CD4-positive, alpha-beta T cell treated with Interleukin-6 for 4 hours (primary cell): Measurements from ENCODE around the gene TNFAIP2.

Experiments
- DNase-seq: peaks from one replicate; pipeline ENCODE4 v3.0.0-alpha.2; 2020; ENCODE audit warnings: mixed read lengths

Gene TNFAIP2, protein sequence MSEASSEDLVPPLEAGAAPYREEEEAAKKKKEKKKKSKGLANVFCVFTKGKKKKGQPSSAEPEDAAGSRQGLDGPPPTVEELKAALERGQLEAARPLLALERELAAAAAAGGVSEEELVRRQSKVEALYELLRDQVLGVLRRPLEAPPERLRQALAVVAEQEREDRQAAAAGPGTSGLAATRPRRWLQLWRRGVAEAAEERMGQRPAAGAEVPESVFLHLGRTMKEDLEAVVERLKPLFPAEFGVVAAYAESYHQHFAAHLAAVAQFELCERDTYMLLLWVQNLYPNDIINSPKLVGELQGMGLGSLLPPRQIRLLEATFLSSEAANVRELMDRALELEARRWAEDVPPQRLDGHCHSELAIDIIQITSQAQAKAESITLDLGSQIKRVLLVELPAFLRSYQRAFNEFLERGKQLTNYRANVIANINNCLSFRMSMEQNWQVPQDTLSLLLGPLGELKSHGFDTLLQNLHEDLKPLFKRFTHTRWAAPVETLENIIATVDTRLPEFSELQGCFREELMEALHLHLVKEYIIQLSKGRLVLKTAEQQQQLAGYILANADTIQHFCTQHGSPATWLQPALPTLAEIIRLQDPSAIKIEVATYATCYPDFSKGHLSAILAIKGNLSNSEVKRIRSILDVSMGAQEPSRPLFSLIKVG

DNA sequence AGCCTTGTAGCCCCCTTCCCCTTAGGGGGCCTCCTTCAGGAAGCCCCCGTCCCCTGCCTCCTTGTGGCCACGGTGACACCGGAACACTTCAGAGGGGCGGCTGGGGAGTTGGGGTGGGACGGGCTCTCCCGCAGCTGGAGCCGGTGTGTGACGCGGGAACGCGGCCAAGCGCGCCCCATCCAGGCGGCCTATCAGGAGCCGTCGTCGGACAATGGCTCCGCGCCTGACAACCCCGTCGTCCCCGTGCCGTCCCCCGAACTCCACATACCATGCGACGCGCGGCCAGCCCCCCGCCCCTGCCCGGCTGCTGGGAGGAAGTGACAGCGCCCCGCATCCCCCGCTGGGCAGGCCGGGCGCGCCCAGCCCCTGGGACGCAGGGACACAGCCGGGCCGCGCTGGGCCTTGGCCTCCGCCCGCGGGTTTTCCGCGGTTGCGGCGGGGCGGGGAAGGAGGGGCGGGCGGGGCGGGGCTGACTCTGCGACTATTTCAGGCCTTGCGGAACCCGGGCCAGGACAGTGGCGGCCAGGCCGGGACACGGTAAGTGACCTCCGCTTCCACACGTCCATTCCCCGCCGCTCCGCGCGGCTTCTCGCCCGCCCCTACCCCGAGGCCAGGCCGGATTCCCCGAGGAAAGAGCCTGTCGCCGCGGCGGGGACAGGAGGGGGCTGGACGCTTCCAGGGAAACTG, at the start of gene TNFAIP2:
Gene TNFAIP2 (plus strand): TSS at position 515 of the 687 bp plus-strand sequence. CDS start 2,997 bp downstream, outside the sequence.
- DNase-seq = no peak

DNA sequence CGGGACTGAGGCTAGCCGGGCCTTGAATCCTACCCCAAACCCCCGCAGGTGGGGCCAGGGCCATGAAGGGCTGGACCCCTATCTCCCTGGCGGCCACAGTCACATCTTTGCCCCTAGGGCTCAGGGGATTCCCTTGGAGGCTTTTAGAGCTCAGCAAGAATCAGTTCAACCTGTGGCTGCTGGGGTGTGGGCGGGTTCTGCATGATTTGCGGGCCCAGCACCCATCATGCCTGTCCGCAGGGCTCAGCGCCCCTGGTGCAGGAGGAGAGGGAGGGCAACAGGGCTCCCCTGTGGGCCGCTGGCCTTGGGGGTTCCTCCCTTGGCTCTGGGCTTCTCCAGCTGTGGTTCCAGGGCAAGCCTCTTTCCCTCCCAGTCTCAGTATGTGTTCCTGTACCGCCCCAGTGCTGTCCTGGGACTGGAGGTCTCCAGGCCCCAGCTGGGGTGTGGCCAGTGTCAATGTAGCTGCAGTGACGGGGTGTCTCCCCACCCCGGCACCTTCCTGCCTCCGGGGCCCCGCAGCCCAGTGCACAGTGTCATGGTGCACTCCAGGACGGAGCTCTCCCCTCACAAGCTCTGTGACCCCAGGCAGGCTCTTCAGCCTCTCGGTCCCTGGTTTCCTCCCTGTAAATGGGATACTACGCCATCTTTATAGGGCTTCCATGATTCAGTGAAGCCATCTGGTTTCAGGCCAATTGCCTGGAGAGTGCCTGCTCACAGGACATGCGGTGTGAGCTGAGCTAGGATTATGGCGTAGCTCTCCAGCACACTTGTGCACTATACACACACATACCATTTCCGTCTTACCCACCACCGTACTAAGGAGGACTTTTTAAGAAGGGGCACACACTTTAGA, 49.2 kb upstream of the TNFAIP2 start:
- DNase-seq = no peak

DNA sequence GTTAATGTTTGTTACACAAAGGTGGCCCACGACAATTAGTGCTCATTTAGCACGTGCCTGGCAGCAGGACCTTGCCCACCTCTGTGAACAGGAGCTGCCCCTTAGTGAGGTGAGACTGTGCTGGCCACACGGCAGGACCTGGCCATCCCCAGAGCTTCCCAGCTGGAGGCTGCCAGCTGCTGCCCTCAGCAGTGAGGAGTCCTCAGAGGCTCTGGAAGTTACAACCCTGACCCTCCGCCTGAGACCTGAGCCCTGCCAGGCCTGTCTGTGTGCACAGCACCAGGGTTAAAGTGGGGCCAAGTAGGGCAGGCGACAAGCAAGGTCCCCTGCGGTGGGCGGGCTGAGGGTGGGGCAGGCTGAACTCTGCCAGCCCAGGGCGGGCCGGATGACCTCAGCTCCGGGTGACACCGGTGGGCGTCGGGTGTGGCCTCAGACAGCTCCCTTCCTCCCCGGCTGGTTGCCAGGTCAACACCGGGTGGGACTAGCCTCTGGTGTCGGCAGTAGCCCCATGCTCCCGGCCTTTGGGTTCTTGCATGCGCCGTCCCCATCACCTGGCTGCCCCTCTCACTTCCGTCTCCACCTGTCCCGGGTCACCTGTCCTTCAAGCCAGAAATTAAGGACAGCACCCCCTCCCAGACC, 48.4 kb upstream of the TNFAIP2 start:
- DNase-seq = no peak

DNA sequence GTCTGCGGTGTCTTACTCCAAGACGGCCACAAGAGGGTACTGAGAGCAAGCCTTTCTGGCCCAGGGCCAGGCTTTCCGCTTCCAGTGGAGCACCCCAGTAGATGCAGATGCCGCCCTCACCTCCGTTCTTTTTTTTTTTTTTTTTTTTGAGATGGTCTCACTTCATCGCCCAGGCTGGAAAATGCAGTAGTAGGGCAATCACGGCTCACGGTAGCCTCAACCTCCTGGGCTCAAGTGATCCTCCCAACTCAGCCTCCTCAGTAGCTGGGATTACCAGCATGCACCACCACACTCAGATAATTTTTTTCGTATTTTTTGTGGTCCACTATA, 44.9 kb upstream of the TNFAIP2 start:
- DNase-seq = peak; percentile 83

DNA sequence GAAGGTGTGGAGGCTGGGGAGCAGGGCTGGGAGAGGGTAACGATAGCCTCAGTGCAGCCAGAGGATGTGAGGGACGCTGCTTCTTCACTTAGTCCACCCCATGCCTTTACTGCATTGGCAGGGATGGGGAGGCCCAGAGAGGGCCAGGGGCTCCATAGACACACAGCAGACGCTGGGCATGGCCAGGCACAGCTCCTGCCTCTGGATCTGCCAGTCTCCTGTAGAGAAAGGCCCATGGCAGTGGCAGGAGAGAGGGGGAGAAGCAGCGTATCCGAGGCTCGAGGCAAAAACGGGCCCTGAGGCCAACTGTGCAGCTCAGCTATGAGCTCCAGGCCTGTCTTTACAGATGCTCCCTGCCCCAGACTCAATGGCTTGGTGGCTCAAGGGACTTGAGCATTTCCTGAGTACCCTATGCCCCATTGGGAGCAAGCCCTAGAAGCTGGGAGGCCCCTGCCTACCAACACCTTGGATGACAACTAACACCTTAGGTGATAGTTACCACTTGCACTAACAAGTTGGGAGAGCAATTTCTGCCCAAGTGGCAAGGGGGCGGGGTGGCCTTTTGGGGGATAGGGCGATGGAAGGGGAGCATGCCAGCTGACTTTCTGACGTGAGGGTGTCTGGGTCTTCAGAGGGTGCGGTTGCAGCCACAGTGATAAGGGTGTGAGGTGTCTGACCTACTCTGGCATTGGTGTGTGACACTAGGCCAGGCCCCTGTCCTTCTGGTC, 44.2 kb upstream of the TNFAIP2 start:
- no peak for DNase-seq

DNA sequence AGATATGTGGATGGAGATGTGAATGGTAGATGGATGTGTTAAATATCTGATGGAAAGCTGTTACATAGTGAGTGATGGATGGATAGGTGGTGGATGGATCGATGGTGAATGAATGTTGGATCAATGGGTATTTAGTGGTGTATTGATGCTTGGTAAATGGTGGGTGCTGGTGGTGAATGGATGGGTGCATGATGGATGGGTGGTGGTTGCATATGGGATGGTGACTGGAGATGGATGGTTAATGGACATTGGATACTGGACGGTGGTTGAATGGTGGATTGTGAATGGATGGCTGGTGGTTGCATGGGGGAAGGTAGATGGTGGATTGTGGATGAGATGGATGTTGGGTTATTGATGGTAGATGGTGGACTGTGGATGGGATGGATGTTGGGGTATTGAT, 41.3 kb upstream of the TNFAIP2 start:
- DNase-seq = no peak

DNA sequence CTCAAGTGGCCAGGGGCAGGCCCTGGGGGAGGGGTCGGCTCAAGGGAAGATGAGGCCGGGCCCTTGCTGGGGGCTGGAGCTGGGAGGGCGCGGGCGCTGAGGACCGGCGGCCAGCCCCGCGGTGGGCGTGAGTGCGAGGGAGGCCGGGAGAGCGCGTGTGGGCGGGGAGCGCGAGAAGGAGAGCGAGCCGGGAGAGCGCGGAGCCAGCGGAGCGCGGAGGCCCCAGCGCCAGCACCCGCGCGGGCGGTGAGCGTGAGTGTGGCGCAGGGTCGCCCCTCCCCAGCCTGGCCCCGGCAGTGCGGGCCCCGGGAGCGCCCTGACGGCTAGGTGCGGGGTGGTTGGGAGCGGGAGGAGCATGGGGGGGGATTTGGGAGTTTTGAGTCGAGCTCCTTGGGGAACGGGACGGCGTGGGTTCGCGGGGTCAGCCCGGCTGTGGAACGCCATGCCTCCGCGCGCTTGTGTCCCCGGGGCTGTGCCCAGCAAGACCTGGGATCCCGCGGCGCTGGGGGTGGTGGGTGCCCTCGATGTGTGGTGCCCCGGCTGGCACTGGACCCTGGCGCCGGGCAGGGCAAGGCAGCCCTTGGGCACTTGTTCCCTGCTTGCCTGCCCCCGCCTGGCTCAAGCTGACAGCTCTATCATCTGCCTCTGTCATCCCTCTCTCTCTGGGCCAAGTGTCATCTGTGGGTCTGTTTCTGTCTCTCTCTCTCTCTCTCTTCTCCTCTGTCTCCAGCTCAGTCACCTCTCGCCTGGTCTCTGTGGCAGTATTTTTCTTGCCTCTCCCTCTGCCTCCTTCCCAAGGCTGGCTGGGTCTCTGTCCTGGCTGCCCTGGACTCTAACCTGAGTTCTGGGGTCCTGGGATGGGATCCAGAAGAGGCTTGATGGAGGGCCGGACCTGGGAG, 39.0 kb upstream of the TNFAIP2 start, which contains the start of gene LBHD2:
Gene LBHD2 (plus strand): TSS at position 190 of the 899 bp plus-strand sequence. CDS start 1,803 bp downstream, outside the sequence.
- no peak for DNase-seq

DNA sequence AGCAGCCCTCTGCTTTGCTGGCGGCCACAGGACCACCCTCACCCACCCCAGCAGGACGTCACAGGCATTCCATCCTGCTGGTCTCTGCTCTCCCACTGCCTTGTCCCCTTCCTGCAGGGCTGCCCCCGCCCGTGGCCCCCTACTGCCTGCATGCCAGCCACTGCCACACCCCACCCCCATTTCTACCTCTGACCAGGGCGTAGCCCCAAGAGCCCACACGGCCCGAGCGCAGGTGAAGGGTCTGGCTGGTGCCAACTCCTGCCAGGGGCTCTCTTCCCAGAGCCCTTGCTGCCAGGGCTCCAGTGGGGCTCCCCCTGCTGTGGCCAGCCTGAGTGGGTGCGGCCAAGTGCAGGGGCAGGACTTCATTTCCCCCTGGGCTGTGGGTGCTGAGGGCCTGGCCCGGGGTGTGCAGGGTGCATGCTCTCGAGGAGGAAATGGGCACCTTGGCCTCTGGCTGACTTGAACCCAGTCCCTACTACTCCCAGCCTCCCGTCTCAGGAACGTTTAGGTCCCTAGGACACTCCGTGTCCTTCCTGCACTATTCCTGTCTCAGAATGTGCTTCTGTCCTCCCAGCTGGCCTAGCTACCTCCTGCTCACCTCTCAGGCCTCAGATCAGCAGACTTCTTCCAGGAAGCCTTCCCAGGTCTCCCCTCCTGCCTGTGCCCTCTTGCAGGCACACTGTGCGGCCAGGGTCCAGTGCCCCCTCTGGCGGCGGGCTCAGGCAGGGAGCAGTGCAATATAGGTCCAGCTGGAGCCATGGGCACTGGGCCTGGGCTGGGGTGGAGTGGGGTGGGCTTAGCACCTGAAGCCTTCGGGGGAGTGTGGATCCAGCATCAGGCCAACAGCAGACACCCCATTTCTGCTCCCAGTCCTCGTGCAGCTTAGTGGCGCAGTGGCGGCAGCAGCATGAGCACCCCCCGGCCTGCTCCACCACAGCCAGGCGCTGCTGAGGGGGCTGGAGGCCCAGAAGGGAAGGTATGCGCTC, 37.9 kb upstream of the TNFAIP2 start:
- DNase-seq = no peak

DNA sequence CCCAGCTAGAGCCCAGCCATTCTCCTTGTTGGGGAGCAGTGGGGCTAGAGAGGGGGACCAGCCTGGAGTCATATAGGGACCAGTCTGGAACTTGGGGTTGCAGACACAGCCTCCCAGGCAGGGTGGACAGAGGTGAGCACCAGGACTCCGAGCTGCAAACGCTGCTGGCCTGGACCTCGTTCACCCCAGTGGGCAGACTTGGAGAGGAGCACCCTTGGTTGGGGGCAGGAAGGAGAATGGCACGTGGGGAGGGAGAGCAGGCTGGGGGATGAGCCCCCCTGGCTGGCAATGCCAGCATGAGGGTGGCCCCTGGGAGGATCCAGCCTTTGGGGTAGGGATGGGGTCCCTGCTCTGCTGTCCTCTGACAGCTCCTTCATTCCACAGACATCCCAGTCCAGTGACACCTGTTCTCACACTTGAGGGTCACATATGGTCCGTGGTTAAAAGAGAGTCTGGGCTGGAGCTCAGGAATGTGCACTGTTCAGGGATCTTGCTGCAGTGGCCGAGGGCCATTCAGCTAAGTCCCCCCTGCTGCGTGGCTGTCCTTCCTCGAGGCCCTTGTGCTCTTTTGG, 36.4 kb upstream of the TNFAIP2 start:
- no peak for DNase-seq

DNA sequence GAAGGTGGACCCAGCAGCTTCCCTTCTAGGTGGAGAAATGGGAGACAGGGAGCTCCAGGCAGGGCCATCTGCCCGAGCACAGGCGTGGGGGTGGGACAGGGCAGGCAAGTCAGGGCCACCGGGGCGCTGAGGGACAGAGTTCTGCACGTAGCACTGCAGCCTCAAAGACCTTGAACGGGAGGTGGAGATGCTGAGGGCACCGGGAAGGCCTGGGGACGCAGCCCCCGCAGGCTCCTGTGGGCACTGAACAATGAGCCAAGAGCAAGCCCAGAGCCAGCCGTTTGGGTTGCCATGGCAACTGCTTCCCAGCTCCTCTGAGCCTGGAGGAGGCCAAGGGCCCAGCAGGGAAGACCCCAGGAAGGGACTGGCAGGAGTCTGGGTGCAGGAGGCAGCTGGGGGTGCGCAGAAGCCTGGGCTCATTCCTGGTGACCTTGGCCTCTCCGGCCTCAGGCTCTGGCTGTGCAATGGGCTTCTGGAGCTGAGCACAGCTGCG, 35.9 kb upstream of the TNFAIP2 start:
- DNase-seq = no peak

DNA sequence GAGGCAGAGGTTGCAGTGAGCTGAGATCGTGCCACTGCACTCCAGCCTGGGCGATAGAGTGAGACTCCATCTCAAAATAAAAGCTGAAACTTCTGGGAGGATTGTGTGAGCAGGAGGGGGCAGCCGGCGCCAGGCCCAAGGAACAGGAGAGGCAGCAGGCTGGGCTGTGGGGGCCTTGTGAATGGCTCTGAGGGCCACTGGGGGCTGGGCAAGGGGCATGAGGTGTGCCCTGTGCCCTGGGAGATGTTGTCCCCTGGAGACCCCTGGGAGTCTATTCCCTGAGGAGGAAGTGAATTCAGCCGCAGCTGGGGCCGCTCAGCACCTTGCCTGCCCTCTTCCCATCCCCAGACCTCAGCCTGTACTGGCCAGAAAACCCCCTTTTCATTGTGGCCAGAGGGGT, 34.3 kb upstream of the TNFAIP2 start:
- DNase-seq = no peak

DNA sequence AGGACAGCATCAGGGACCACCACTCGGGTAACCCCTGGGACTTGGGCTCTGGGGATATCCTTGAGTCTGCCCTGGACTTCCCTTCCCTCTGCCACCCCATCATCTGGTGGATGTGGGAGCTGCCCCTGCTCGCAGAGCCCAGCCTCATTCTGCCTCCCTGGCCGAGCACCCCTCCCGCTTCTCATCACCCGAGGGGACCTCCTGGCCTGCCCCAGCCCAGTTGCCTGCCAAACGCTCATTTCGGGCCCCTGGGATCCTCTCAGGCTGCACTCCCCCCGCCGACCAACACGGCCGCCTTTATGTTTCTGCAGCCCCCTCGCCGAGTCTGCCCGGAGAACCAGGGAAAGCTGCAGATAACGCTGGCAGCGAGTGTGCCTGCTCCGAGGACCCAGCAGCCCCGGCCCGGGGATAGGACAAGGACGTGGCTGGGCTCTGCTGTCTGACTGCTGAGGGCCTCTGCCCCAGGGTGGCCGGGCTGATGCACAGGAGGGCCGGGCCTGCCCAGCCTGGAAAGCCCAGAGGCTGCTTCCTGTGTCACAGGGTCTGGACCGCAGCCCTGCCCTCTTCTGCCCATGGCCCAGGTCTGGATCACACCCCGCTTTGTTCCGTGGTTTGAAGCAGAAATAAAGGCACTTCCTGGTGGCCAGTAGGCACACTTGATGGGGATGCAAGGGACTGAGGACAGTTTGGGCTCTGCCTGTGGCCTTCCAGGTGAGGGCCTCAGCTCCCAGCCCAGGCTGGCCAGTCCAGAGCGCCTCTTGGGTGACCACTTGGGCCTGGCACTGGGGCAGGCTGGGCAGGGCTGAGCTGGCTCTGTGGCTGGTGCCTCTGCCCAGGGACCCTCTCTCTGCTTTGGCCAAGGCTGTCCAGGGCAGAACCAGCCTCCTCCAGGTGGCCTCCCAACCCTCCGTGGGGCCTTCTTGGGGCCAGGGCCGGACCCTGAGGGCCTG, 33.6 kb upstream of the TNFAIP2 start:
- no peak for DNase-seq

DNA sequence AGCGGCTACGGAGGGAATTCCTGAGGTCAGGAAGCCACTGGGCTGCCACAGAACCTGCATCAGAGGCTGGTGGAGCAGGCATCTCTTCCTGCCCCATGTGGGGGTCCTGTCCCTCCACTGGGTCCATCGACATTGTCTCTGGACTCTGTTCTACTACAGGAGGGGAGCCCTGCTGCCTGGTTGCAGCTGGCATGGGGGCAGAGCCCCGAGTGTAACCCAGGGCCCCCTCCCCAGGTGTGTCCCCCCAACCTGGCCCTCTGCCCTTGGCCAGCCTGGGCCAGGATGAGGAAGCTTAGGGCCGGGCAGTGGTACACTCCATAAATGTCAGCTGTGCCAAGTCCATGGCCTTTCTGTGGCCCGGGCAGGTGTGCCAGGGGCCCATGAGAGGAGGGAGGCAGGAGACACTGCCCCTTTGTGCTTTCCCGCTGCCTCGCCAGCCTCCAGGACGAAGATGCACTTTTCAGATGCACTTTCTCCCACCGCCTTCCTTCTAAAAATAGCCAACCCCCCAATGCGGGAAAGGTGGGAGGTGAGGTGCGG, 32.7 kb upstream of the TNFAIP2 start:
- DNase-seq = no peak

DNA sequence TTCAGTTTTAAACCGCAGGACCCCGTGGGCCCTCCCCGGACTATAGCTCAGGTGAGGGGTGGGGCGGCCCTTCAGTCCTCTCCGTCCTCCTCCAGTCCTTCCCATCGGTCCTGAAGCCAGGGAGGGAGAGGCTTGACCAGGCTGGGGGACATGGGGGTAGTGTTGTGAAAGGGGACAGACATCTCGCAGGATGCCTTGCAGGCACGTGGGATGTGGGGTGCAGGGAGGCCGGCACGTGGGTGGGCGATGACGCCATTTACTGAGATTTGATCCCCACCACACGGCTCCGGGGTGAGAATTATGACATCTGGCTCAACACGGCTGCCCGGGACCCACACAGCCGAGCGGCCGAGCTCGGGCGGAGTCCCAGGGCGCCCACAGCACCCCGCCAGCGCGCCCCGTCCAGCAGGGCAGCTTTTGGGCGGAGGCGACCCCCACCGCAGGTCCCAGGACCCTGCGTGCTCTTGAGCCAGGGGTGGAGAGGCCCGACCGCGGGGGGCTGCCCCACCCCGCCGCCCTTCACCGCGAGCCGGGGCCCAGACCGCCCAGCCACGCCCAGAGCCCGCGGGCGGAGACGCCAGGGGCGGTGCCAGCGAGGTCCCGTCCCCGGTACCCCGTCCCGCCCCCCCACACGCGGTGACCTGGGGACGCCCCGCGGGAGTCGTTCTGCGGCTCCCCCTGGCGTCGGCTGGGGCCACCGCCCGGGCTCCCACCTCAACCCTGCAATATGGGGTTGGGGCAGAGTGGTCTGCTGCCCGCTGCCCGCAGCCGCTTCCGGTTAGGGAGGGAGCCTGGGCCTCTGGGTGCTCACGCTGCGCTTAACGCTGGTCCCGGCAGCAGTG, 32.0 kb upstream of the TNFAIP2 start:
- peak; percentile 83 for DNase-seq

DNA sequence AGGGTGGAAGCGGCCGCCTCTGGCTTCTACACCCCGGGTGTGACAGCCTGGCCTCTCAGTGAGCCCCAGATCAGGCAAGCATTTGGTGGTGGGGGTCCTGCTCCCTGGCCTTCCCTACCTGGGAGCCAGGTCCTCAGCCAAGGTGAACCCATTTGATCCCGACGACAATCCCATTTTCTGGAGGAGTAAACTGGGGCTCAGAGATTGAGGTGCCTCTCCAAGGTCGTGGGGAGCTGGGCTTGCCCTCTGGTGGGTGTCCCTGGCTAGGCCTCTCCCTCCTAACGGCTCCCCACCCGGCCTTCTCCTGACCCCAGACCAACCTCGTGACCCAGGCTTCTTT, 31.4 kb upstream of the TNFAIP2 start:
- no peak for DNase-seq

DNA sequence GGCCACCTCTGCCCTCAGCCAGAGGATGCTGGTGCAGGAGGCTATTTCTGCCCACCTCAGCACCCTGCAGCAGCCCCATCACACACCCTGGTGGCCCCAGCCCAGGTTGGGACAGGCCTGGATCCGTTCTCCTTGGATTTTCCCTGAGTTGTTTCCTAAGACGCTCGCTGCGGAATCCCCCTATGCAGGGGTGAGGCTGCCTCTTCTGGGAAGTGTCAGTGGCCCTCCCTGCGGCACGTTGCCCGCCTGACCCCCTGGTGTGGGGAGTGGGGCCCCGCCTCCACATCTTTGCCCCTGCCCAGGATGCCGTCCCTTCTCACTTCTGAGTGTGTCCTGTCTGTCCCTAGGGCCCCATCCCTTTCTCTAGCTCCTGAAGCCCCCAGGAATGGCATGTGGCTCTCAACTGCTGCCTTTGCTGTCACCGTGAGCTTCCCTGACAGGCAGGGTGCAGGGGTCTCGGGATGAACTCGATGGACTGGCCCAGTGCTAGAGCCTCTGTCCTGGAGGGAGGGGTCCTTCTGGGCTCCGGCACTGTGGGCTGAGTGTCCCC, 29.3 kb upstream of the TNFAIP2 start:
- no peak for DNase-seq
